Parathyroid adenoma (tissue), 2 donors: Measurements from ENCODE around the gene TEP1.

Experiments
- H2AFZ ChIP-seq: fragments of 300-600 bp; sonication (generic); one replicate; pipeline ENCODE4 v1.7.0; 2017; ENCODE audit warnings: antibody characterized with exemption, mild to moderate bottlenecking
- H3K27ac ChIP-seq: fragments of 300-600 bp; sonication (generic); one replicate; pipeline ENCODE4 v1.7.0; 2017
- H3K27me3 ChIP-seq: fragments of 300-600 bp; sonication (generic); one replicate; pipeline ENCODE4 v1.7.0; 2017; ENCODE audit warnings: low read length; ENCODE audit not compliant: control insufficient read depth, insufficient read depth
- H3K36me3 ChIP-seq: fragments of 300-600 bp; sonication (generic); one replicate; pipeline ENCODE4 v1.7.0; 2017; ENCODE audit warnings: low read length; ENCODE audit not compliant: control insufficient read depth, insufficient read depth
- H3K4me1 ChIP-seq: fragments of 300-600 bp; sonication (generic); one replicate; pipeline ENCODE4 v1.7.0; 2017; ENCODE audit warnings: control low read depth
- H3K4me2 ChIP-seq: fragments of 300-600 bp; sonication (generic); one replicate; pipeline ENCODE4 v1.7.0; 2017; ENCODE audit warnings: low read length
- H3K4me3 ChIP-seq: fragments of 300-600 bp; sonication (generic); one replicate; pipeline ENCODE4 v1.7.0; 2017; ENCODE audit warnings: low read depth, low read length
- H3K79me2 ChIP-seq: fragments of 300-600 bp; sonication (generic); one replicate; pipeline ENCODE4 v1.7.0; 2017; ENCODE audit warnings: control low read depth
- H3K9ac ChIP-seq: fragments of 300-600 bp; sonication (generic); one replicate; pipeline ENCODE4 v1.7.0; 2017; ENCODE audit warnings: mild to moderate bottlenecking
- H3K9me3 ChIP-seq: fragments of 300-600 bp; sonication (generic); one replicate; pipeline ENCODE4 v1.7.0; 2017; ENCODE audit warnings: low read length; ENCODE audit not compliant: control insufficient read depth
- TF ChIP-seq, protein P1 (sequence below): fragments of 300-600 bp; sonication (generic); IDR thresholded peaks from one replicate; pipeline ENCODE4 v1.7.0; 2017; ENCODE audit warnings: antibody characterized with exemption, mild to moderate bottlenecking
- donor health status: primary hyperparathyroidism.

TEP1 gene

DNA sequence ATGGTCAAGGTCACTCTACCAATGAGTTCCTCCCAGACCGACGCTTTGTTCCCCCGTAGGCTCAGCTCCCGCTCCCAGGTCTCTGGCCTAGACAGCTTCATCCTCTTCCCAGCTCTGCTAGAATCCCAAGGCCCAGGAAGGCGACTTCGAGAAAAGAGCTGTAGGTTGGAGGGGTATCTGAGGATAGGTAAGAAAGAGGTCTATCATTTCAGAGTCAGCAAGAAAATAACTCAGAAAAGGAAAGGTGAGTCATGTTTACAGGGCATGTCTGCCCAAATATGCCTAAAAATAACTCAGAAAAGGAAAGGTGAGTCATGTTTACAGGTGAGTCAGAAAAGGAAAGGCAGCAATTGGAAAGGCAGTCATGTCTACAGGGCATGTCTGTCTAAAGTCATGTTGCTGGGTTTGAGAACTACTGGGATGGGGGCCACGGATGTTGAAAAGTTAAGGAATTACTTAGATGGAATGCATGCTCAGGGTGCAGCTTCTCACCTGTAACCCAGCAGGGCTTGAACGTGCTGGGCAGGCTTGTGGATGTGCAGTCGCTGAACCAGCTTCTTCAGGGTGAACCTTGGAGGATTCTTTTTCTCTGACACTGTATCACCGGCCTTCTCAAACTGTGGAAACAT lies 12.2 kb downstream of the TEP1 start:
- no peaks in the 10 kb centered on the region for H3K27me3 ChIP-seq
- H3K79me2 ChIP-seq = no peaks in the 10 kb centered on the region
- H3K4me1 ChIP-seq = no peaks in the 10 kb centered on the region
- no peak overlapping the region for H2AFZ ChIP-seq
- no peaks in the 10 kb centered on the region for H3K36me3 ChIP-seq
- no peak overlapping the region for H3K9ac ChIP-seq
- no peak overlapping the region for H3K4me2 ChIP-seq
- no peak overlapping the region for H3K27ac ChIP-seq
- TF ChIP-seq, protein P1, sequence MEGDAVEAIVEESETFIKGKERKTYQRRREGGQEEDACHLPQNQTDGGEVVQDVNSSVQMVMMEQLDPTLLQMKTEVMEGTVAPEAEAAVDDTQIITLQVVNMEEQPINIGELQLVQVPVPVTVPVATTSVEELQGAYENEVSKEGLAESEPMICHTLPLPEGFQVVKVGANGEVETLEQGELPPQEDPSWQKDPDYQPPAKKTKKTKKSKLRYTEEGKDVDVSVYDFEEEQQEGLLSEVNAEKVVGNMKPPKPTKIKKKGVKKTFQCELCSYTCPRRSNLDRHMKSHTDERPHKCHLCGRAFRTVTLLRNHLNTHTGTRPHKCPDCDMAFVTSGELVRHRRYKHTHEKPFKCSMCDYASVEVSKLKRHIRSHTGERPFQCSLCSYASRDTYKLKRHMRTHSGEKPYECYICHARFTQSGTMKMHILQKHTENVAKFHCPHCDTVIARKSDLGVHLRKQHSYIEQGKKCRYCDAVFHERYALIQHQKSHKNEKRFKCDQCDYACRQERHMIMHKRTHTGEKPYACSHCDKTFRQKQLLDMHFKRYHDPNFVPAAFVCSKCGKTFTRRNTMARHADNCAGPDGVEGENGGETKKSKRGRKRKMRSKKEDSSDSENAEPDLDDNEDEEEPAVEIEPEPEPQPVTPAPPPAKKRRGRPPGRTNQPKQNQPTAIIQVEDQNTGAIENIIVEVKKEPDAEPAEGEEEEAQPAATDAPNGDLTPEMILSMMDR = no peak
- H3K4me3 ChIP-seq = no peak overlapping the region
- H3K9me3 ChIP-seq = no peaks in the 10 kb centered on the region

DNA sequence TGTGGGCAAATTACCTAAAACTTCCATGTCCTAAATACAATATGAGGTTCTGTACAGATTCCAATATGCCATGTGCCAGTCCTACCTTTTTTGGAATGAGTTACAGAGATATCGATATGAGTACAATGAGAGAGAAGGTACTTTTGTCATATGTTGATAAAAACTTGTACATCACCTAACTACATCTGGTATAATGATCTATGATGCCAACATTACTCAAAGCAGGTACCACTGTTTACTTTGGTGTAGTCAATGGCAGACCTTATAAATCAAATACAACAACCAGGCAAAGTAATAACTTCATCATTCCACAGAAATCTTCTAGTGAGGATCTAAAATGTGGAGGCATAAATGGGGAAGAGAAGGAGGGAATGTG lies 12.7 kb downstream of the TEP1 start:
- no peak overlapping the region for H3K27ac ChIP-seq
- no peak overlapping the region for H3K4me2 ChIP-seq
- no peaks in the 10 kb centered on the region for H3K27me3 ChIP-seq
- H3K79me2 ChIP-seq = no peaks in the 10 kb centered on the region
- H3K9ac ChIP-seq = no peak overlapping the region
- TF ChIP-seq, protein P1 = no peak
- H3K4me1 ChIP-seq = no peaks in the 10 kb centered on the region
- H3K36me3 ChIP-seq = no peaks in the 10 kb centered on the region
- H3K9me3 ChIP-seq = no peaks in the 10 kb centered on the region
- no peak overlapping the region for H3K4me3 ChIP-seq
- H2AFZ ChIP-seq = no peak overlapping the region

DNA sequence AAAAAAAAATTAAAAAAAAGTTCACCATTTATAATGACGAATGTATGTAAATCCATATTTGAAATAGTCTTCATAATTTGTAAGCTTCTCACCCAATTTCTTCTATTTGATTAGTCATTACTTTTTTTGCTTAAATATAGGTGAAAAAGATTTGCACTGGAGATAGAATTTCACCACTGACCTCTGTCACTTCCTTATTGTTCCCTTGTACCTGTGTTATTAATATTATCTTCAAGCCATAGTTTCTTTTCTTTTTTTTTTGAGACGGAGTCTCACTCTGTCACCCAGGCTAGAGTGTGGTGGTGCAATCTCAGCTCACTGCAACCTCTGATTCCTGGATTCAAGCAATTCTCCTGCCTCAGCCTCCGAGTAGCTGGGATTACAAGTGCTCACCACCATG lies 15.8 kb downstream of the TEP1 start:
- H3K27ac ChIP-seq = no peak overlapping the region
- H3K36me3 ChIP-seq = no peaks in the 10 kb centered on the region
- H3K9me3 ChIP-seq = no peaks in the 10 kb centered on the region
- no peak overlapping the region for H3K4me3 ChIP-seq
- TF ChIP-seq, protein P1 = no peak
- H2AFZ ChIP-seq = no peak overlapping the region
- H3K4me2 ChIP-seq = no peak overlapping the region
- no peaks in the 10 kb centered on the region for H3K4me1 ChIP-seq
- H3K9ac ChIP-seq = no peak overlapping the region
- H3K79me2 ChIP-seq = no peaks in the 10 kb centered on the region
- no peaks in the 10 kb centered on the region for H3K27me3 ChIP-seq

DNA sequence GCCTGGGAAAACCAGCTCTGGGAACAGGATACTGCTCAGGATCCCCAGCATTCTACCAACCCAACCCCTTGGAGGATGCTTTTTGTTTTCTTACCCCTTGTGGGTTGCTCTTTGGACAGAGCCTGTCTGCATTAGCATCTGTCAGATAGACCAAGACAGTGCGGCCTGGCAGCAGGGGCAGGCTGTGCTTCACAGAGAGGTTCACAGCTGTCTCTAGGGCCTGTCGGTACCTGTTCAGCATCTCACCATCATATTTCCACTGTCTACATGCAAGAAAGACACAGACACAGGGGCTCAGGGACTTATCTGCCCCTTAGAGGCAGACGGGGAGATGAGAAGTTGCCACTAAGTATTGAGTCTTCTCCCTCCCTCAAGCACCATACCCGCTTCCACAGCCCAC lies 21.8 kb downstream of the TEP1 start:
- H3K9ac ChIP-seq = no peak overlapping the region
- TF ChIP-seq, protein P1 = no peak
- H3K4me2 ChIP-seq = no peak overlapping the region
- no peaks in the 10 kb centered on the region for H3K4me1 ChIP-seq
- H3K4me3 ChIP-seq = no peak overlapping the region
- no peaks in the 10 kb centered on the region for H3K79me2 ChIP-seq
- no peaks in the 10 kb centered on the region for H3K27me3 ChIP-seq
- no peaks in the 10 kb centered on the region for H3K36me3 ChIP-seq
- H3K27ac ChIP-seq = no peak overlapping the region
- H2AFZ ChIP-seq = no peak overlapping the region
- H3K9me3 ChIP-seq = no peaks in the 10 kb centered on the region

DNA sequence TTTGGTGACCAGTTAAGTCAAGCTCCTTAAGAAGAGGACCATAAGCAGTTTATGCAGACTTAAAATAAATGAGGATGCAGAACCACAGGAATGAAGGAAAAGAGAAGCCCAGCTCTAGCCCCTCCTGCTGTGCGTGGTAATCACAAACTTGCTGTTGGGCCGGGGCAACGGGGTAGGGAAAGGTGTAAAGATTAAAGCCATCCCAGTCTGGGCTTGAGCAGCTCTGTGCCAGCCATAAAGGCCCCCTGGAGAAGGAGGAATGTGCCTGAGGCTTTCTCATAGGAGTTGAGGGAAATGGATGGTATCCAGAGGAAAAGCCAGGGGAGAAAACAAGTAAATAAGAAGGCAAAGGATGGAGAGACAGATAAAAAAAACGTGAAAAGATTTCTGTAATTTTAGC lies 25.1 kb downstream of the TEP1 start:
- Histone ChIP-seq H3K4me3 (no peak overlapping the region), H3K36me3 (no peaks in the 10 kb centered on the region), H3K27me3 (no peaks in the 10 kb centered on the region), H3K4me2 (no peak overlapping the region), H3K9ac (no peak overlapping the region), H3K4me1 (no peaks in the 10 kb centered on the region), H3K79me2 (no peaks in the 10 kb centered on the region), H2AFZ (no peak overlapping the region), H3K9me3 (no peaks in the 10 kb centered on the region), H3K27ac (no peak overlapping the region)
- TF ChIP-seq, protein P1 = no peak
